Measurements from ENCODE around the gene VANGL2. TPM values are rescaled to one million over a fixed set of nuclear protein-coding genes. Genes with fewer than 3 reads are reported as not detected.
A peak's percentile ranks its signal among the peaks of the same experiment; 100 is the strongest.
"Not testable (repeated sequence)": the region's sequence is repeated elsewhere in the genome, so short reads cannot be mapped to it uniquely, and the experiment has no call there.

Gene VANGL2
- polyA plus RNA-seq, 2 donors, result 4.5 to 6.8 TPM

- Histone ChIP-seq H3K9me3 (ENCODE audit: control insufficient read depth in 2 of 2, insufficient read depth in 1 of 2, low read depth in 1 of 2, low read length in 1 of 2) (no peaks in the 10 kb centered on the region), H3K4me3 (ENCODE audit: low read depth in 1 of 2, low read length in 2 of 2) (no peak overlapping the region), H3K27me3 (ENCODE audit: control insufficient read depth in 1 of 2, insufficient read depth in 2 of 2, low read length in 2 of 2) (no peaks in the 10 kb centered on the region), H3K4me1 (ENCODE audit: control insufficient read depth in 2 of 2, insufficient read depth in 2 of 2, low read length in 1 of 2) (peaks cover 0 to 2% of the 10 kb centered on the region in 2 donors), H3K27ac (ENCODE audit: low read depth in 2 of 2, low read length in 1 of 2) (no peak overlapping the region), H3K36me3 (ENCODE audit: control insufficient read depth in 2 of 2, insufficient read depth in 2 of 2, low read length in 1 of 2) (no peaks in the 10 kb centered on the region)
- WGBS, 2 donors, result 12 to 19% methylated on average over 5 of the region's 5 CpGs
Observed at GRCh38 chr1:160376525-160377131, 23.7 kb upstream of the VANGL2 start.

GRCh38 chr1:160377585-160378206 lies 22.7 kb upstream of the VANGL2 start:
- H3K27me3 ChIP-seq (ENCODE audit: control insufficient read depth in 1 of 2, insufficient read depth in 2 of 2, low read length in 2 of 2), result no peaks in the 10 kb centered on the region
- H3K36me3 ChIP-seq (ENCODE audit: control insufficient read depth in 2 of 2, insufficient read depth in 2 of 2, low read length in 1 of 2), result no peaks in the 10 kb centered on the region
- WGBS, 2 donors, result 71 to 77% methylated on average over 7 of the region's 7 CpGs
- H3K27ac ChIP-seq (ENCODE audit: low read depth in 2 of 2, low read length in 1 of 2), result no peak overlapping the region
- H3K9me3 ChIP-seq (ENCODE audit: control insufficient read depth in 2 of 2, insufficient read depth in 1 of 2, low read depth in 1 of 2, low read length in 1 of 2), result no peaks in the 10 kb centered on the region
- H3K4me3 ChIP-seq (ENCODE audit: low read depth in 1 of 2, low read length in 2 of 2), result no peak overlapping the region
- peaks cover 0 to 2% of the 10 kb centered on the region in 2 donors for H3K4me1 ChIP-seq (ENCODE audit: control insufficient read depth in 2 of 2, insufficient read depth in 2 of 2, low read length in 1 of 2)

GRCh38 chr1:160384812-160385211 lies 15.6 kb upstream of the VANGL2 start:
- H3K36me3 ChIP-seq (ENCODE audit: control insufficient read depth in 2 of 2, insufficient read depth in 2 of 2, low read length in 1 of 2); H3K4me3 ChIP-seq (ENCODE audit: low read depth in 1 of 2, low read length in 2 of 2); H3K4me1 ChIP-seq (ENCODE audit: control insufficient read depth in 2 of 2, insufficient read depth in 2 of 2, low read length in 1 of 2); H3K27ac ChIP-seq (ENCODE audit: low read depth in 2 of 2, low read length in 1 of 2); H3K27me3 ChIP-seq (ENCODE audit: control insufficient read depth in 1 of 2, insufficient read depth in 2 of 2, low read length in 2 of 2); H3K9me3 ChIP-seq (ENCODE audit: control insufficient read depth in 2 of 2, insufficient read depth in 1 of 2, low read depth in 1 of 2, low read length in 1 of 2): not testable (repeated sequence)
- whole genome bisulfite sequencing, 2 donors, result 95 to 98% methylated on average over 2 of the region's 2 CpGs

- not testable (repeated sequence) for H3K27ac ChIP-seq (ENCODE audit: low read depth in 2 of 2, low read length in 1 of 2); H3K27me3 ChIP-seq (ENCODE audit: control insufficient read depth in 1 of 2, insufficient read depth in 2 of 2, low read length in 2 of 2); H3K36me3 ChIP-seq (ENCODE audit: control insufficient read depth in 2 of 2, insufficient read depth in 2 of 2, low read length in 1 of 2); H3K9me3 ChIP-seq (ENCODE audit: control insufficient read depth in 2 of 2, insufficient read depth in 1 of 2, low read depth in 1 of 2, low read length in 1 of 2); H3K4me3 ChIP-seq (ENCODE audit: low read depth in 1 of 2, low read length in 2 of 2); H3K4me1 ChIP-seq (ENCODE audit: control insufficient read depth in 2 of 2, insufficient read depth in 2 of 2, low read length in 1 of 2)
- 69 to 74% methylated on average over 3 to 4 of the region's 4 CpGs for WGBS, 2 donors
Observed at GRCh38 chr1:160388406-160388805, 12.0 kb upstream of the VANGL2 start.

- Histone ChIP-seq H3K9me3 (ENCODE audit: control insufficient read depth in 2 of 2, insufficient read depth in 1 of 2, low read depth in 1 of 2, low read length in 1 of 2) (no peaks in the 10 kb centered on the region), H3K27me3 (ENCODE audit: control insufficient read depth in 1 of 2, insufficient read depth in 2 of 2, low read length in 2 of 2) (no peaks in the 10 kb centered on the region), H3K27ac (ENCODE audit: low read depth in 2 of 2, low read length in 1 of 2) (no peak overlapping the region), H3K36me3 (ENCODE audit: control insufficient read depth in 2 of 2, insufficient read depth in 2 of 2, low read length in 1 of 2) (no peaks in the 10 kb centered on the region), H3K4me1 (ENCODE audit: control insufficient read depth in 2 of 2, insufficient read depth in 2 of 2, low read length in 1 of 2) (peaks cover 0 to 3% of the 10 kb centered on the region in 2 donors), H3K4me3 (ENCODE audit: low read depth in 1 of 2, low read length in 2 of 2) (no peak overlapping the region)
- WGBS, 2 donors, result 94 to 95% methylated on average over 8 of the region's 8 CpGs
Observed at GRCh38 chr1:160394673-160395072, 5.7 kb upstream of the VANGL2 start.

- Histone ChIP-seq H3K4me3 (ENCODE audit: low read depth in 1 of 2, low read length in 2 of 2) (no peak overlapping the region), H3K9me3 (ENCODE audit: control insufficient read depth in 2 of 2, insufficient read depth in 1 of 2, low read depth in 1 of 2, low read length in 1 of 2) (no peaks in the 10 kb centered on the region), H3K27me3 (ENCODE audit: control insufficient read depth in 1 of 2, insufficient read depth in 2 of 2, low read length in 2 of 2) (no peaks in the 10 kb centered on the region), H3K27ac (ENCODE audit: low read depth in 2 of 2, low read length in 1 of 2) (no peak overlapping the region), H3K4me1 (ENCODE audit: control insufficient read depth in 2 of 2, insufficient read depth in 2 of 2, low read length in 1 of 2) (peaks cover 2 to 8% of the 10 kb centered on the region in 2 donors), H3K36me3 (ENCODE audit: control insufficient read depth in 2 of 2, insufficient read depth in 2 of 2, low read length in 1 of 2) (no peaks in the 10 kb centered on the region)
- WGBS, 2 donors, result 78 to 86% methylated on average over 1 of the region's 1 CpG
Observed at GRCh38 chr1:160397651-160398050, 2.7 kb upstream of the VANGL2 start.

- Histone ChIP-seq H3K36me3 (ENCODE audit: control insufficient read depth in 2 of 2, insufficient read depth in 2 of 2, low read length in 1 of 2) (no peaks in the 10 kb centered on the region), H3K27ac (ENCODE audit: low read depth in 2 of 2, low read length in 1 of 2) (peak overlapping the region in 1 of 2 donors; percentile 29), H3K4me3 (ENCODE audit: low read depth in 1 of 2, low read length in 2 of 2) (no peak overlapping the region), H3K27me3 (ENCODE audit: control insufficient read depth in 1 of 2, insufficient read depth in 2 of 2, low read length in 2 of 2) (no peaks in the 10 kb centered on the region), H3K4me1 (ENCODE audit: control insufficient read depth in 2 of 2, insufficient read depth in 2 of 2, low read length in 1 of 2) (peaks cover 3 to 8% of the 10 kb centered on the region in 2 donors), H3K9me3 (ENCODE audit: control insufficient read depth in 2 of 2, insufficient read depth in 1 of 2, low read depth in 1 of 2, low read length in 1 of 2) (no peaks in the 10 kb centered on the region)
- WGBS, 2 donors, result 55 to 74% methylated on average over 4 of the region's 4 CpGs
Observed at GRCh38 chr1:160398823-160399222, 1.5 kb upstream of the VANGL2 start.

- Histone ChIP-seq H3K9me3 (ENCODE audit: control insufficient read depth in 2 of 2, insufficient read depth in 1 of 2, low read depth in 1 of 2, low read length in 1 of 2) (no peaks in the 10 kb centered on the region), H3K27me3 (ENCODE audit: control insufficient read depth in 1 of 2, insufficient read depth in 2 of 2, low read length in 2 of 2) (no peaks in the 10 kb centered on the region), H3K36me3 (ENCODE audit: control insufficient read depth in 2 of 2, insufficient read depth in 2 of 2, low read length in 1 of 2) (no peaks in the 10 kb centered on the region), H3K4me3 (ENCODE audit: low read depth in 1 of 2, low read length in 2 of 2) (peak overlapping the region; percentile 56 to 69), H3K4me1 (ENCODE audit: control insufficient read depth in 2 of 2, insufficient read depth in 2 of 2, low read length in 1 of 2) (peaks cover 3 to 8% of the 10 kb centered on the region in 2 donors), H3K27ac (ENCODE audit: low read depth in 2 of 2, low read length in 1 of 2) (peak overlapping the region; percentile 60 to 79)
- WGBS, 2 donors, result 21 to 39% methylated on average over 17 of the region's 17 CpGs
Observed at GRCh38 chr1:160399544-160400222, 681 bp upstream of the VANGL2 start.

- Histone ChIP-seq H3K27ac (ENCODE audit: low read depth in 2 of 2, low read length in 1 of 2) (peak overlapping the region; percentile 47 to 71), H3K9me3 (ENCODE audit: control insufficient read depth in 2 of 2, insufficient read depth in 1 of 2, low read depth in 1 of 2, low read length in 1 of 2) (no peaks in the 10 kb centered on the region), H3K4me3 (ENCODE audit: low read depth in 1 of 2, low read length in 2 of 2) (peak overlapping the region; percentile 62 to 69), H3K4me1 (ENCODE audit: control insufficient read depth in 2 of 2, insufficient read depth in 2 of 2, low read length in 1 of 2) (peaks cover 3 to 8% of the 10 kb centered on the region in 2 donors), H3K36me3 (ENCODE audit: control insufficient read depth in 2 of 2, insufficient read depth in 2 of 2, low read length in 1 of 2) (no peaks in the 10 kb centered on the region), H3K27me3 (ENCODE audit: control insufficient read depth in 1 of 2, insufficient read depth in 2 of 2, low read length in 2 of 2) (no peaks in the 10 kb centered on the region)
- 3 to 5% methylated on average over 47 to 55 of the region's 55 CpGs for WGBS, 2 donors
Observed at GRCh38 chr1:160400646-160401486, 502 bp downstream of the VANGL2 start.

Measured in esophagus (tissue), 2 donors.